ENCODE results near the gene MYO18B. TPM values are rescaled to one million over a fixed set of nuclear protein-coding genes. Genes with fewer than 3 reads are reported as not detected.

Gene MYO18B
- total and polyA plus RNA-seq, 2 of the 4 experiments (the other 2 are of a cell fraction): under 0.01 TPM; not detected in 1

- no peaks in the 10 kb centered on the region for H3K79me1 ChIP-seq (ENCODE audit: low read depth in 1 of 2, low read length in 2 of 2)
- H3K9me3 ChIP-seq (ENCODE audit: control insufficient read depth, insufficient read depth, low read length): no peaks in the 10 kb centered on the region
- peak overlapping the region; percentile 76; the same call in 1 of the 2 replicates for H2AK5ac ChIP-seq (ENCODE audit: low read depth, low read length)
- H3K4ac ChIP-seq (ENCODE audit: low read depth, low read length): peak overlapping the region; percentile 43; the same call in 1 of the 2 replicates
- H4K8ac ChIP-seq (ENCODE audit: low read depth in 2 of 2, low read length in 2 of 2): no peak overlapping the region
- H2BK20ac ChIP-seq (ENCODE audit: low read depth, low read length): 0 out of 2 replicates have a peak overlapping the region, but pooled peaks have one; percentile 86
- no peak overlapping the region; the same call in 1 of the 2 replicates for H3K23ac ChIP-seq (ENCODE audit: low read depth, low read length)
- no CpG with 5 or more reads among the region's 2 CpGs for WGBS, 2 experiments (ENCODE audit: extremely low coverage in 2 of 2, insufficient read length in 1 of 2)
- H3K18ac ChIP-seq (ENCODE audit: low read depth, low read length): no peak overlapping the region
- H2AK9ac ChIP-seq (replicated peaks; ENCODE audit: low read depth, low read length, poor library complexity): no peak overlapping the region
- H4K20me1 ChIP-seq (ENCODE audit: insufficient read depth, low read length): no peaks in the 10 kb centered on the region
- H2AFZ ChIP-seq (replicated peaks; ENCODE audit: low read length, poor library complexity): no peak overlapping the region
- H3K27ac ChIP-seq (ENCODE audit: insufficient read depth, low read length): no peak overlapping the region
- dilution Hi-C loops (cut with HindIII; ENCODE audit: low sequenced_read_pairs, unreplicated experiment): no loop called here
- H3K14ac ChIP-seq (replicated peaks; ENCODE audit: low read depth, low read length): no peak overlapping the region
- CTCF ChIA-PET: no interaction called here
- POLR2A ChIA-PET (ENCODE audit: unreplicated experiment): no interaction called here
- peaks cover 4% of the 10 kb centered on the region for H3K4me1 ChIP-seq (ENCODE audit: control insufficient read depth, insufficient read depth, low read length)
- H2BK120ac ChIP-seq (ENCODE audit: low read depth, low read length): peak overlapping the region; percentile 40; the same call in 1 of the 2 replicates
- no peak overlapping the region for H3K4me2 ChIP-seq (ENCODE audit: low read depth, low read length)
- no peak overlapping the region for H4K91ac ChIP-seq (ENCODE audit: insufficient read depth, low read depth, low read length)
- H2BK15ac ChIP-seq (ENCODE audit: low read depth, low read length): peak overlapping the region; percentile 72; the same call in 1 of the 3 replicates
- no peaks in the 10 kb centered on the region for H3K36me3 ChIP-seq (ENCODE audit: control insufficient read depth, insufficient read depth, low read length)
- no peak overlapping the region for H3K9ac ChIP-seq (ENCODE audit: low read depth, low read length)
- H2BK5ac ChIP-seq (ENCODE audit: low read depth, low read length, poor library complexity, severe bottlenecking): no peak overlapping the region
- intact Hi-C loops (cut with micrococcal nuclease): no loop called here
- ATAC-seq (ENCODE audit: low read depth) (no peak), DNase-seq (no peak)
- no peaks in the 10 kb centered on the region for H3K27me3 ChIP-seq (ENCODE audit: control insufficient read depth, insufficient read depth, low read length)
- TF ChIP-seq USF2 (IDR thresholded peaks at IDR 0.05; ENCODE audit: low read depth, low read length): no peak
- TF ChIP-seq, protein P1, sequence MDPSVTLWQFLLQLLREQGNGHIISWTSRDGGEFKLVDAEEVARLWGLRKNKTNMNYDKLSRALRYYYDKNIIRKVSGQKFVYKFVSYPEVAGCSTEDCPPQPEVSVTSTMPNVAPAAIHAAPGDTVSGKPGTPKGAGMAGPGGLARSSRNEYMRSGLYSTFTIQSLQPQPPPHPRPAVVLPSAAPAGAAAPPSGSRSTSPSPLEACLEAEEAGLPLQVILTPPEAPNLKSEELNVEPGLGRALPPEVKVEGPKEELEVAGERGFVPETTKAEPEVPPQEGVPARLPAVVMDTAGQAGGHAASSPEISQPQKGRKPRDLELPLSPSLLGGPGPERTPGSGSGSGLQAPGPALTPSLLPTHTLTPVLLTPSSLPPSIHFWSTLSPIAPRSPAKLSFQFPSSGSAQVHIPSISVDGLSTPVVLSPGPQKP (IDR thresholded peaks at IDR 0.05; ENCODE audit: borderline replicate concordance, low read depth, low read length): no peak
- TF ChIP-seq RAD21 (IDR thresholded peaks at IDR 0.05; ENCODE audit: low read length): no peak
- no peak for TF ChIP-seq POLR2A (IDR thresholded peaks at IDR 0.05; ENCODE audit: low read depth, low read length)
- no peak for TF ChIP-seq BHLHE40 (IDR thresholded peaks at IDR 0.05; ENCODE audit: low read depth, low read length)
- TF ChIP-seq SMC3 (IDR thresholded peaks at IDR 0.05; ENCODE audit: low read depth, low read length): no peak
- TF ChIP-seq CEBPB (IDR thresholded peaks at IDR 0.05; ENCODE audit: low read depth, low read length): no peak
- TF ChIP-seq FOS (IDR thresholded peaks at IDR 0.05; ENCODE audit: low read depth, low read length): no peak
- TF ChIP-seq RCOR1 (IDR thresholded peaks at IDR 0.05; ENCODE audit: insufficient replicate concordance, low read length): no peak
- TF ChIP-seq, protein P2, sequence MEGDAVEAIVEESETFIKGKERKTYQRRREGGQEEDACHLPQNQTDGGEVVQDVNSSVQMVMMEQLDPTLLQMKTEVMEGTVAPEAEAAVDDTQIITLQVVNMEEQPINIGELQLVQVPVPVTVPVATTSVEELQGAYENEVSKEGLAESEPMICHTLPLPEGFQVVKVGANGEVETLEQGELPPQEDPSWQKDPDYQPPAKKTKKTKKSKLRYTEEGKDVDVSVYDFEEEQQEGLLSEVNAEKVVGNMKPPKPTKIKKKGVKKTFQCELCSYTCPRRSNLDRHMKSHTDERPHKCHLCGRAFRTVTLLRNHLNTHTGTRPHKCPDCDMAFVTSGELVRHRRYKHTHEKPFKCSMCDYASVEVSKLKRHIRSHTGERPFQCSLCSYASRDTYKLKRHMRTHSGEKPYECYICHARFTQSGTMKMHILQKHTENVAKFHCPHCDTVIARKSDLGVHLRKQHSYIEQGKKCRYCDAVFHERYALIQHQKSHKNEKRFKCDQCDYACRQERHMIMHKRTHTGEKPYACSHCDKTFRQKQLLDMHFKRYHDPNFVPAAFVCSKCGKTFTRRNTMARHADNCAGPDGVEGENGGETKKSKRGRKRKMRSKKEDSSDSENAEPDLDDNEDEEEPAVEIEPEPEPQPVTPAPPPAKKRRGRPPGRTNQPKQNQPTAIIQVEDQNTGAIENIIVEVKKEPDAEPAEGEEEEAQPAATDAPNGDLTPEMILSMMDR (conservative IDR thresholded peaks at IDR 0.05; ENCODE audit: low read depth, low read length): no peak
- no peak for TF ChIP-seq CHD1 (IDR thresholded peaks at IDR 0.05; ENCODE audit: low read depth, low read length)
- no peak for TF ChIP-seq MAZ (IDR thresholded peaks at IDR 0.05; ENCODE audit: borderline replicate concordance, low read depth, low read length)
- TF ChIP-seq MXI1 (IDR thresholded peaks at IDR 0.05; ENCODE audit: borderline replicate concordance, low read depth, low read length): no peak
- TF ChIP-seq MAFK (IDR thresholded peaks at IDR 0.05; ENCODE audit: low read depth, low read length): no peak
- no peak for TF ChIP-seq RFX5 (IDR thresholded peaks at IDR 0.05; ENCODE audit: low read depth, low read length)
- TF ChIP-seq NFE2L2 (IDR thresholded peaks at IDR 0.05; ENCODE audit: low read depth, low read length): no peak
- BruUV-seq (replicated peaks): no TSS peak
- no peak overlapping the region for H3K4me3 ChIP-seq (ENCODE audit: insufficient read depth, low read depth, low read length)
- H4K5ac ChIP-seq (ENCODE audit: low read depth, low read length): no peak overlapping the region
- in situ Hi-C loops (cut with MboI; ENCODE audit: low sequenced_read_pairs): no loop called here
- no peaks in the 10 kb centered on the region; the same call in 1 of the 2 replicates for H3K9me1 ChIP-seq (ENCODE audit: insufficient read depth, low read length)
- H3K56ac ChIP-seq (ENCODE audit: extremely low read depth, insufficient read depth, low read length): no peak overlapping the region
Measured at GRCh38 chr22:25748704-25749103, 6.7 kb downstream of the MYO18B start.
